GM10266 (cell line): ENCODE data around the gene SERPINE3.

Experiments used
- DNase-seq: peaks from one replicate; pipeline ENCODE4 v3.0.0; 2012; ENCODE audit errors: extremely low spot score
- CTCF ChIP-seq: IDR thresholded peaks from 2 replicates; pipeline ENCODE4 v1.5.1; 2012; ENCODE audit warnings: mild to moderate bottlenecking, low read depth; ENCODE audit not compliant: control insufficient read depth, insufficient read depth; ENCODE audit errors: missing control alignments

Gene SERPINE3

GRCh38 chr13:51318876-51319275 lies 20.6 kb upstream of the SERPINE3 start:
- no peak for TF ChIP-seq CTCF
- no peak for DNase-seq

GRCh38 chr13:51321836-51322235 lies 17.7 kb upstream of the SERPINE3 start:
- DNase-seq, result no peak
- TF ChIP-seq CTCF, result no peak

- no peak for DNase-seq
- no peak for TF ChIP-seq CTCF
These were observed 16.7 kb upstream of the SERPINE3 start for GRCh38 chr13:51322826-51323225.

- DNase-seq, result no peak
- no peak for TF ChIP-seq CTCF
These were observed 15.5 kb upstream of the SERPINE3 start for GRCh38 chr13:51323824-51324511.

GRCh38 chr13:51324714-51325420 lies 14.6 kb upstream of the SERPINE3 start:
- DNase-seq, result no peak
- no peak for TF ChIP-seq CTCF

- TF ChIP-seq CTCF, result no peak
- DNase-seq, result no peak
These were observed 13.7 kb upstream of the SERPINE3 start for GRCh38 chr13:51325837-51326236.

GRCh38 chr13:51326777-51327176 lies 12.7 kb upstream of the SERPINE3 start:
- no peak for DNase-seq
- TF ChIP-seq CTCF, result no peak
